NAMALWA (cell line): ENCODE data around the gene ZBTB2.
"Not testable (repeated sequence)": the region's sequence is repeated elsewhere in the genome, so short reads cannot be mapped to it uniquely, and the experiment has no call there.

Source experiments
- DNase-seq: peaks from one replicate; pipeline ENCODE4 v3.0.0-alpha.2; 2015; ENCODE audit warnings: low spot score

Gene ZBTB2

DNA sequence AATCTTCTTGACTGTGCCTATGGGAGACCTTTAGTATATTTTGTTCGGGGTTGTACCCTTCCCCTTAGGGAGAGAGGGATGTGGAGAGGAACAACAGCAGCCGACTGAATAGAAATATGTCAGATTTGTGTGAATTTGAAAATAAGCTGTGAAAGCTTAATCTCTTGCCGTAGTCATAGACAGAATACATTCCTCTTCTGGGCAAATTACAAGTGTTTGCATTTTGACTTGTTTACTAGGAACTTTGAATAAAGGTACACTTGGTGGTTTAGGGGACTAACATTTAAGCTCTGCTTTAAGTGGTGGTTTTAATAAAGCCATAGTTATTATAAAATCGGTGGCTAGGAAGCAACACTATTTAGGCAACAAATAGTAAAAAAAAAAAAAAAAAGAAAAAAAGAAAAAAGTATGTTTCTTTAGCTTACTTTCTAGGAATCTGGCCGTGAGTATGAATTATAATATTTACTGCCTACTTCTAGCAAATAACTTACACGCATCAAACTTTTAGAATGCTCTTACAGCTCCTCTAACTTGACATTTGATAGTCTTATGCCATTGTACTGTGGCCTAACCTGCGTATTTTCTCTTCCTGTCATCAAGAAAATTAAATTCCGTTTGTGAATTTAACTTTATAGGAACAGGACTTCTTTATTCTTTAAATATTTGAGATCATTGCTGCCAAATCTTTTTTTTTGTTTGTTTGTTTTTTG, 65.1 kb downstream of the ZBTB2 start:
- DNase-seq, result no peak

DNA sequence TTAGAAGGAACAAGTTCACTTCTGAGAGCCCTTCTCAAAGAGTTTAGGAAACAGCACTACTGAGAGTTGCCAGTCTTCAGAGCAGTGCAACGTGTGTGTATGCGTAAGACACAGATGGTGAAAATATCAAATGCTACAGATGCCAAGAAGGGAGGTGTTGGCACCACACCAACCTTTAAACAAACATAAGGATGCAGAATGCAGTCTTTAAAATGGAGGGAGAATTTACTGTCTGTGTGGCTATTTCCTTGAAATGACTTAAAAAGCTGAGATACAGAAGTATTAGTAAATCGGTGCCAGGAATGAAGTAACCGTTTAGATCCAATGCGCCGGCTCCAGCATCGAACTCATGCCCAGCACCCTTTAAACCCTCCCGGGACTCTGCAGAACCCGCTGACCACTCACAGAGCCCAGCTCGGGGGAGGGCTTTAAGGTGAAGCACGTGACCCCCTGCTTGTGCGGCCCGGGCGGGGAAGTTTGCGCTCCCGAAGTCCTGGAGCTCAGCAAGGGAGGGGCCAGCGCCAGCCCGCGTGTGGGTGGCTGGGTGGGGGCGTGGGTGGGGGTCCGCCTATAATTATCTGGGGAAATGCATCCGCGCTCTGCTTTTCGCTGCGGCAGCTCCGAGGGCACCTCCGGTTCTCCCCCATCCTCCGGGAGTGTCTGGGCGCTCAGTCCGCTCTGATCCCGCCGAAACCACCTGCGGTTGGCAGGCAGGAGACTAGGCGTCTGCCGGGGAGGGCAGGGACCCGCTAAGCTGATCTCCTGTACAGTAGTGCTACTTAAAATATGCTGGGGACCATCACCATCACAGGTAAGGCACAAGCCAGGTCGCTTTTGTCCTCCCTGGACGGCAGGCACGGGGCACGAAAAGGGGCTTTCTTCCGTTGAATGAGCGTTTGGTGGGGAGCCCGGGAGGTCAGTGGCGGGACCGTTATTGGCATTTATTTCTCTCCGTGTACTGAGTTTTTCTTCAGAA, 66.0 kb downstream of the ZBTB2 start:
- DNase-seq, result no peak

- no peak for DNase-seq
Observed at GRCh38 chr6:151324488-151324825, 66.9 kb downstream of the ZBTB2 start.

DNA sequence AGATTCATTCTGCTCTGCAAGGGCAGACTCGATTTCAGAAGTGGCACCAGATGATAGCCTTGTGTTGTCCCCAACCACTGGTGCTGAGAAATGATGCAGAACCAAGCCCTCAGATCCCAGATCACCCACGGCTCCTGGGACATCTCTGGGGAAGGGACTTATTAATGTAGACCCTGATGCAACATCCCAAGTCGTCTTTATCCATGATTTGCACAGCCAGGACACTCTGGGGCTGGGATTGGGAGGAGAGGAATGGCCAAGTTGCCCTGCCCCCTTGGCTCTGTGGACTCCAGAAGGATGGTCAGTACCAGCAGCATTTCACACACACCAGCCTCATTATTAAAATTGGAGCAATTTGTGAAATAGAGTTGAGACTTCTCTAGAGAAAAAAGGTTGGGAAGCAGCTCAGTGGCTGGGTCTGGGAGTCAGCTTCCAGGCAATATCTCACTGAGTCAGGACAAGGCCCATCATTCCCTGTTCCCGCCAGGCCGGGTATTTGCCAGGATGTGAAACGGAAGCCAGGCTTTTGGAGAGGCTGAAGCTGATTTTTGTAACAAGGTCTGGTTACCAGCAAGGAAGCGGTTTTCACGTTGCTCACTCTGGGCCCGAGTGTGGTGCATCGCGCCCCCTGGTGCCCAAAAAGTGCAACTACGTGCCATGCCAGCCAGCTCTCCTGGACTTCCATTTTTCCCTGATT, 67.4 kb downstream of the ZBTB2 start:
- peak; percentile 73 for DNase-seq

DNA sequence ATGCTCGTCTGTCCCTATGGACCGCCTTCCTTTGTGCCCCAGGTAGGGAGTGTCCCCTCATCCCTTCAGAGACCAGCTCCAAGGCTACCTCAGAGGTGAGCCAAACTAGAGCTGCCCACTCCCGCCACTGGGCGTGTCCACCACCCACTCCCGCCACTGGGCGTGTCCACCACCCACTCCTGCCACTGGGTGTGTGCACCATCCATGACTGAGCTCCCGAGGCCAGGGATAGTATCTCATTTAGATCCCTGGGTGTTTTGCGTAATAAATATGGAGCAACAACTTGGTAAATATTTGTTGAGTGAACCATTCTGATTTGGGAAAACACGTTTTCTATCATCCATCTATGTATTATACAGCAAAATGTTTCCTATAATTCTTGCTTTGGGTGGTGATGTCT, 68.8 kb downstream of the ZBTB2 start:
- DNase-seq, result no peak

GRCh38 chr6:151321438-151321837, 69.9 kb downstream of the ZBTB2 start:
- no peak for DNase-seq

DNA sequence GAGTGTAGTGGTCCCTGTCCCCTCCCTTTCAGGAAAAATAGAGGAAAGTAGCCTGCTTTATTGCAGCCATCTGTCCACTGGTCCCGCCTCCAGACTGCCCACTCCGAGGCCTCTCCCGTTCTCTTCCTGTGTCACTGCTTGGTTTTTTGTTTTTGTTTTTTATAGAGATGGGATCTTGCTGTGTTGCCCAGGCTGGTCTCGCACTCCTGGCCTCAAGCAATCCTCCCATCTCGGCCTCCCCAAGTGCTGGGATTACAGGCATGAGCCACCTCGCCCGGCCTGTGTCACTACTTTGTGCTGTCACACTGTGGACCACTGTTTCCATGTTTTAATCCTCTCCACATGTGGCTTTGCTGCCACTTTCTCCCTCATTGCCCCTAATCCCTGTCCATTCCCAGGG, 71.2 kb downstream of the ZBTB2 start:
- no peak for DNase-seq

DNA sequence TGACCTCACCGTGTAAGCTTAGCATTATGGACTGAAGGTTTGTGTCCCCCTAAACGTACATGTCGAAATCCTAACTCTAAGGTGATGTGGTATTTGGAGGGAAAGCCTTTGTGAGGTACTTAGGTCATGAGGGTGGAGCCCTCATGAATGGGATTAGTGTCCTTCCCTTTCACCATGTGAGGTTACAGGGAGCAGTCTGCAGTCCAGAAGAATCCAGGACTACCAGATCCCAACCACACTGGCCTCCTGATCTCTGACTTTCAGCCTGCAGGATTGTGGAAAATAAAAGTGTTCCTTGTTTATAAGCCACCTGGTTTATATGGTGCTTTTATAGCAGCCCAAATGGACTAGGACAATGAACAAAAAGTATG, 73.4 kb downstream of the ZBTB2 start:
- no peak for DNase-seq

GRCh38 chr6:151317103-151317994, 74.0 kb downstream of the ZBTB2 start:
- DNase-seq, result no peak

GRCh38 chr6:151315661-151316060, 75.7 kb downstream of the ZBTB2 start:
- DNase-seq, result not testable (repeated sequence)
